Prostate gland (tissue), 2 donors: ENCODE data around the gene FNBP1L.

ENCODE experiments used
- POLR2A ChIP-seq: fragments of 450-650 bp; IDR thresholded peaks from one replicate; pipeline ENCODE4 v1.6.1; 2016; ENCODE audit warnings: antibody characterized with exemption, mild to moderate bottlenecking
- TF ChIP-seq, protein P1 (sequence below), 4 experiments: fragments of 200-600 bp in 2 of 4; fragments of 450-650 bp in 2 of 4; sonication (generic) in 2 of 4; IDR thresholded peaks; 1 replicate in 3 of 4; 2 replicates in 1 of 4; pipeline ENCODE4 v1.5.1; 2016 to 2019; ENCODE audit warnings: antibody characterized with exemption in 4 of 4, mild to moderate bottlenecking in 2 of 4, moderate library complexity in 2 of 4

DNA sequence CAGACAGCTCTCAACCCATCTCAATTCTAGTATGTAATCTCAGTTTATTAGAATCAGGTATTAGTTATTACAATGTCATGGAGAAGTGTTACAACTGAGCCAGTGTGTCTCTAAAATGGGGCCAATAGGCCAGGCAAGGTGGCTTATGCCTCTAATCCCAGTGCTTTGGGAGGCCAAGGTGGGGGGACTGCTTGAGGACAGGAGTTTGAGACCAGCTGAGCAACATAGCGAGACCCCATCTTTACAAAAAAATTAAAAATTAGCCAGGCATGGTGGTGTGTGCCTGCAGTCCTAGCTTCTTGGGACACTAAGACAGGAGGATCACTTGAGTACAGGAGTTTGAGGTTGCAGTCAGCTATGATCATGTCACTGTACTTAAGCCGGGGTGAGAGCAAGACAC lies 128.8 kb downstream of the FNBP1L start:
- TF ChIP-seq, protein P1, sequence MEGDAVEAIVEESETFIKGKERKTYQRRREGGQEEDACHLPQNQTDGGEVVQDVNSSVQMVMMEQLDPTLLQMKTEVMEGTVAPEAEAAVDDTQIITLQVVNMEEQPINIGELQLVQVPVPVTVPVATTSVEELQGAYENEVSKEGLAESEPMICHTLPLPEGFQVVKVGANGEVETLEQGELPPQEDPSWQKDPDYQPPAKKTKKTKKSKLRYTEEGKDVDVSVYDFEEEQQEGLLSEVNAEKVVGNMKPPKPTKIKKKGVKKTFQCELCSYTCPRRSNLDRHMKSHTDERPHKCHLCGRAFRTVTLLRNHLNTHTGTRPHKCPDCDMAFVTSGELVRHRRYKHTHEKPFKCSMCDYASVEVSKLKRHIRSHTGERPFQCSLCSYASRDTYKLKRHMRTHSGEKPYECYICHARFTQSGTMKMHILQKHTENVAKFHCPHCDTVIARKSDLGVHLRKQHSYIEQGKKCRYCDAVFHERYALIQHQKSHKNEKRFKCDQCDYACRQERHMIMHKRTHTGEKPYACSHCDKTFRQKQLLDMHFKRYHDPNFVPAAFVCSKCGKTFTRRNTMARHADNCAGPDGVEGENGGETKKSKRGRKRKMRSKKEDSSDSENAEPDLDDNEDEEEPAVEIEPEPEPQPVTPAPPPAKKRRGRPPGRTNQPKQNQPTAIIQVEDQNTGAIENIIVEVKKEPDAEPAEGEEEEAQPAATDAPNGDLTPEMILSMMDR (IDR thresholded peaks at IDR 0.05): no peak
- TF ChIP-seq POLR2A: no peak
